ENCODE data around the gene LEFTY1.

Gene LEFTY1

DNA sequence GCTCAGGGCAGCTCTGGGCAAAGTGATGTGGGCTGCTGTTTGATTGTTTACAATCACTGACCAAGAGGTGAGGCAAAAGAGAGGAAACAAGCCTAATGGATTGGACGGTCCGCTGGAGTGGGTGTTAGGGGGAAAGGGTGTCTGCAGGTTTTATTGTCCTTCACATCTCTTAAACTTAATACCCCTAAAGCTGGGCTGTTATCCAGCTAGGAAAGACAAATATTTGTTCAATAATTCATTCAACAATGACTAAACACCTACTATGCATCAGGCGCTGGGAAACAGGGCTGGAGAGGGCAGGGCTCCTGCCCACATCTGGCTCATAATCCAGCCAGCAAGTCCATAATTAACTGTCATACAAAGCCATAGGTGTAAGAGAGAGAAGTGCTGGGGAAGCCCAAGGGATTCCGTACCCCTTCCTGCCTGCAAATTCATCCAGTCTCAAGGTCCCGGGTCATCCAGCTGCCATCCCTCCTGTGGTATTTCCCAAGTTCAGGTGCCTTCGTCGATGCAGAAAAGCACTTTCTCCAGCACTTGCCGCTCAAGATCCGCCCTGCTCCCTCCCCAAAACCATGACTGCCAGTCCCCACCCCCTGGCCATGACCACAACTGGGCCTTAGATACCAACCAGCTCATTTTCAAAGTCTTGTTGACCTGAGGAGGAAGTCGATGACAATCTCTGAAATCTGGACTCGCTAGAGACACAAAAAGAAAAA lies 17.4 kb downstream of the LEFTY1 start:
- no peak for DNase-seq

DNA sequence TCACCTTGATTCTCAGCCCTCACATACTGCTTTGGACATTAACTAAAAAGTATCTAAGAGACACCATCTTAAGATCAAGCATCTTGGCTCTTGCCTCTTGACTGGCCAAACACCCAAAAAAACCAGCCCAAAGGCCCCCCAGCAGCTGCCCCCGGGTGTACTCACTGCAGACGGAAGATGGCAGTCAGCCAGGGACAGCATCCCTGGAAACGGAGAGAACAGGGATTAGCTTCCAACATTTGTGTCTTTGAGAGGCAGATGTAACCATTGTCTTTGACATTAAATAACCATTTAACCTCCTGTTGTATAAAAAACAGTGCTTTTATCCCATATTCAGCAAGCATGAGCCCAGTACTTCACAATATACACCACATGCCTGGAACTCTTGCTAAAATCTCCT lies 18.0 kb downstream of the LEFTY1 start:
- no peak for DNase-seq

DNA sequence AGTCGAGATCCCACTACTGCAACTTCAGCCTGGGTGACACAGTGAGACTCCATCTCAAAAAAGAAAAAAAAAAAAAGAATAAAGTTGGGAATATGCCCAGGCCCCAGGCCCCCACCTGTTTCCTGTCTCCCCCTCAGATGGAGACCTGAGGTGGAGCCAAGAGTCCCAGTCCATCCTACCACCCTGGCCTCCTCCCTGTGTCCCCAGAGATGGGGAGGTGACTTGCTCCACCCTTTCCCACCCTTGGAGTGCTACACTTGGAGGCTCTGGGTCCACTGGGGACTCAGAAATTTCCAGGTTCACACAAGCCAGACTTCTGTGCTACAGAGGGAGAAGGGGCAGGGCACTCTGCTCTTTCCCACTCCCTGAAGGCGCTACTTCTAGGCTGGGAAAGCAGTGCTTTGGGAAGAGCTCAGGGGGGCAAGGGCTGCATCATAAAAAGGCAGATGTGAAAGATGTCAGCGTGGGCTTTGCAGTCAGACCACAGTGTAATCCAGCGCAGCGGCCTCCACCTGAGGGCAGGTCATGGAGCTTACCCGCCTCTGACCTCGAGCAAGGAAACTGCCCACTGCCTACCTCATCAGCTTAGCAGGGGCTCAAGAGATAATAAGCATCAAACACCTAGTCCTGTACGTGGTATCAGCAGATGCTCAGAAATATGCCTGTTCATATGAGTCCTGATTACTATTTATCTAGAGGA lies 20.2 kb downstream of the LEFTY1 start:
- no peak for DNase-seq

DNA sequence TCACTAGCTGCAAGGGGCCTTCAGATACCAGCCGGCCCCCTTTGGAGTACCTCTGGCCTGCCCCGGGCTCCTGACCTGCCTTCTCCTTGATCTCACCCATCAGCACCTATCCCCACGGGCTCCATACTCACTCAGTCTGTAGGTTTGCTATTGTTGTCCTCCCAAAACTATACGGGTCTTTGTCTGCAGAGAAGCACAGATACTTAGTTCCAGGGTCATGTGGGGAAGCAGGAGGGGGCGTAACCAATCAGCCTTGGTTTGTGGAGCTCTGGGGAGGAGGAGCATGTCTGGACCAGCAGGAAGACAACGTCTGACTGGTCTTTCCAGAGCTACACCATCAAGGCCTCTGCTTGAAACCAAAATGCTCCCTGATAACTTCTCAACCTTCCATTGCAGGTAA lies 22.0 kb downstream of the LEFTY1 start:
- no peak for DNase-seq

DNA sequence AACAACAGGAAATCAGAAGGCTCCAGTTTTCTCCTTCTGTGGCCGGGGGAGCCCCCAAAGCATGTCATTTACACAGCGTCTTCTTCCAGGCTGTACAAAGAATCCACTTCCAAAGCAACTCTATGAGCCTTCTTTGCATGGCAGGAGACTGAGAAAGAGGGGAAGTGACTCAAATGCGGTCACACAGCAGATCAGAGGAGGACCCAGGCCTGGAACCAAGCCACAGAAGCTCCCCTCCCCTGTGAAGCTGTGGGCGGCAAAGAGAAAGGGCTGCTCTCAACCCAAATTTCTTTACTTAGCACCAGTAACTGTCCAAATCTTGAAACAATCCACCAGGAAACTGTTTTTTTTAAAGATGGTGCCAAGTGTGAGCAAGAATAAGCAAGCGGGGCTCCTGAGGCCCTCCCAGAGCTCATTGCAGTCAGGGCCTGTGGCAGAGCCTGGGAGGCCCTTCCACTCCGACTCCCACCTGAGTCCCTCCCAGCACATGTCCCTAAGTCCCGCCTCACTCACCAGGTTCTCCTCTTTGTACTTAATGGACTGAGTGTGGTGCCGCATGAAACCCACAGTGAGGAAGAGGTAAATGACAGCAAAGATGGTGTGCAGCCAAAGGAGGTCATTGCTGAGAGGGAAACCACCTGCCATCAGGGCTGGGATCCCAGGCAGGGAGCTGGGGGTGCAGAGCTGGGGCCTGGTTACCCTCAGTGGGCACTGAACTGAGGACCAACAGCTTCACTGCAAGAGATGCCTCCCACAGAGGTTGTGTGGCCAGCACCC lies 22.7 kb downstream of the LEFTY1 start:
- DNase-seq = peak; percentile 53

DNA sequence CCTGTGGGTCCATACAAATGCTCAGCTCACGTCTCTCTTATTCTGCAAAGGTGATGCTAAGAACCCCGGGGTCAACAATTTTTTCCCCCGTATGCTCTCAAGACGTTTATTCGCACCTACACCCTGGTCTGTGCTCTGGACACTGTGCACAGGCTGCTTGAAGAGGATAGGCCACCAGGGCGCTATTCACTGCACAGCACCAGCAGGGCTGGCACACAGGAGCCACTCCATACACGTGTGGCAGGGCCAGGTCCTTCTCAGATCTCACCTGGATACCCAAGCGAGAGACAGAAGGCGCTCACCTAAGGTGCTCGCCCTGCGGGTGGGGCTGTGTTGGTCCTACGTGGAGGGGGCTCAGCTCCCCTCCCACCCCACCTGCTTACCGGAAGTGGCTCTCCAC lies 23.4 kb downstream of the LEFTY1 start:
- no peak for DNase-seq

DNA sequence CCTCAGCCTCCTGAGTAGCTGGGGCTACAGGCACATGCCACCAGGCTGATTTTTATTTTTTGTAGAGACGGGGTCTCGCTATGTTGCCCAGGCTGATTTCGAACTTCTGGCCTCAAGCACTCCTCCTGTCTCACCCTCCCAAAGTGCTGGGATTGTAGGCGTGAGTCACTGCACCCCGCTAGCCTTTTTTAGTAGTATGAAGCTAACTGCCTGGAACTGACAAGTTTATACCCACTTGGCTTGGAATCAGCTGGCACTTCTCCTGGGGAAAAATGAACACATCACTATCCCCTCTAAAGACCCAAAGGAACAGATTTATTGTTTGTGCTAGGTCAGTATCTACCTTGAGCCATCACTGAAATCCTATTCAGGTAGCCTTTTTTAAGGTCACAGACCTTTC lies 25.8 kb downstream of the LEFTY1 start:
- DNase-seq = no peak

DNA sequence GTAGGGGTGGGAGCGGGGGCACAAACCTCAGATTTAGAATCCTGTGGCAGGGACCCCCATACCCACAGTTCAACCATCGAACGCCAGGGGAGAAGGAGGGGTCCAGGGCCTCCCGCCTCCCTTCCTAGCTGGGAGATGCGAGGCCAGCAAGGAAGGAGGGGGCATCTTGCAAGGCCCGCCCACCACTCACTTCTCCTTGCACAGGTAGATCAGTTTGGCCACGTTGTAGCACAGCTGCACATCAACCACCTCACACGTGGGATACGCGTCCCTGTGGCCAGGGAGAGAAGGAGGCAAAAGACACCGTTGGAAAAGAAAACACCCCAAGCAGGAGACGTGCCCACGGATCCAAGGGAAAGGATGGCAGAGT lies 26.4 kb downstream of the LEFTY1 start:
- no peak for DNase-seq

DNA sequence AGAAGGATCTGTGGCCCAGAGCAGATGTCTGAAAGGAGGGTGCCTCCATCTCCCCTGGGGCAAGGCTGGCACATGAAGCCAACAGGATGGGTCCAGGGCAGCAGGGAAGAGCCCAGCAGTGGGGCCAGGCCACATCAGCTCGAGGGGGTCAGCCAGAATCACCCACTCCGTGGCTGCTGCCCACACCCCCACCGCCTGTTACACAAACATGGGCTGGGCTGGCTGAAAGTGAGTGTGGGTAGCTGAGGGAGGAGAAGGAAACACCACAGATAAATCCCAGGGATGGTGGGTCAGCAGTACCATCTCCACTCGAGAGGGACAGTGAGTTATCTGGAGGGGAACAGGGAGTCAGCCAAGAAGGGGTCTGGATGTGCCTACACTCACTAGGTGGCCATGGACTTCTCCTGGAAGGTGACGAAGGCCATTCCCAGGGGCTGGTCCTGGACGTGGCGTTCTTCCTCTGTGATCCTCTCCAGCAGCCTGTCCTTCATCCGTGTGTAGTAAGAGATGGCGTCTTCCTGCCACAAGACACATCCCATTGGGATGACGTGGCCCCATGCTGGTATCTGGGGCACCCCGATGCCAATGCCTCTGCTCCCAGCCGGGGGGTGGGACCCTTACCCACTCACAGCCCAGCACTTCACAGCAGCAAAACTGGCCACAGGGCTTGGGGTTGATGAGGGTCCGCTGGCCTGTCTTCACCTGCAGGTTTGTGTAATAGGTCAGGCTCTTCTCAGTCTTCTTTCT lies 26.9 kb downstream of the LEFTY1 start:
- DNase-seq = no peak

DNA sequence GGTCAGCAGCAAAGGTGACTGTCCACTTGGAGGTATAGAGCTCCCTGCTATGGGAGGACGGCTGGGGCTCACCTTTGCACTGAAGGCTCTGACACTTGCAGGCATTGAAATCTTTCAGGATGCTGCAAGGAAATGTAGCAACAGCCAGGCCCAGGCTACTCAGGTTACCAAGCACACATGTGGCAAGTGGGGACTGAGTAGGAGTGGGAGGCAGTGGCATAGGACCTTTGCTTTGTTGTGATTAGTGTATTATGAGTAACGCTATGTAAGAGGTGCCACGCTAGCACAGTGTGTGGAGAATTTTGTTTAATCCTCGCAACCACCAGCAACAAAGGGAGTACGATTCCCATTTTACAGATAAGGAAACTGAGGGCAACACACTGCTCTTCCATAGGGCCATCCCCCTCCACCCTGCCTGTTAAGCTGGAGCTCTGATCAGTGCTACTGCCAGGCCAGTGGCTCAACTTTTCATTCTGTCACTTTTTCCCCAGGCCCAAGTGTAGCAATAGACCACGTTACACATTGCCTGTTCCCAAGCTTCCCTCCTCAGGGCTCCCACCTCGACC lies 28.0 kb downstream of the LEFTY1 start:
- no peak for DNase-seq

DNA sequence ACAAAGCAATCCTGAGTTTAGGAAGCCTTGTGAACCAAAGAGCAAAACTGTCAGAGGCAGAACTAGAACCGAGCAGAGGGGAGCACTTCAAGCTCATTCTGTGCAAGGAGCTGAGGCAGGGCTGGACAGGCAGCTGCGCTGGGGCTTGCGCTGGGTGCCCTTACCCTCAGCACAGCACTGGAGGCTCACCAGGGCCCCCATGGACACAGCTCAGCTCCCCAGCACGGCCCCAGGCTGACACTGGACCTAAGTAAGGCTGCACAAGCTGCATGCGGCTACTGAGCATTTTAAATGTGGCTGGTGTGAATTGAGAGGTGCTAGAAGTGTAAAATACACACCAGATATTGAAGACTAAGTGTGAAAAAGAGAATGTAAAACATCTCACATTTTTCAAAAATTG lies 28.8 kb downstream of the LEFTY1 start:
- no peak for DNase-seq

DNA sequence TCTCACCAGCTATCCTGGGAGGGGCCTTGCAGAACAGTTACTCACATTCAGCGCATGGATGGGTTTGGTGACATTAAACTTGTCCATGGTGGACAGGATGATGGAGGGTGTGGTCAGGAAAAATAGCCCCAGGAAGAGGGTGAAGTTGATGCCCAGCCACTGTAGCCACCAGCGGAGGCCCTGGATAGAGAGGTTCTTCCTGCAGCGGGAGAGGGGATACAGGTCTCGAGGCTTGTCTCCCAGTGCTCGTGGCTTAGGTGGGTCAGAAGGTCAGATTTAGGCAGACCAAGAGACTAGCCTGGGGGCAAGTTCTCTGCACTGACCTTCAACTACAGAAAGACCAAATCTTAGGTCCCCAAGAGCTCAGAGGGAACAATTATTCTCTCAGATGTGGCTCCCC lies 29.8 kb downstream of the LEFTY1 start:
- no peak for DNase-seq

DNA sequence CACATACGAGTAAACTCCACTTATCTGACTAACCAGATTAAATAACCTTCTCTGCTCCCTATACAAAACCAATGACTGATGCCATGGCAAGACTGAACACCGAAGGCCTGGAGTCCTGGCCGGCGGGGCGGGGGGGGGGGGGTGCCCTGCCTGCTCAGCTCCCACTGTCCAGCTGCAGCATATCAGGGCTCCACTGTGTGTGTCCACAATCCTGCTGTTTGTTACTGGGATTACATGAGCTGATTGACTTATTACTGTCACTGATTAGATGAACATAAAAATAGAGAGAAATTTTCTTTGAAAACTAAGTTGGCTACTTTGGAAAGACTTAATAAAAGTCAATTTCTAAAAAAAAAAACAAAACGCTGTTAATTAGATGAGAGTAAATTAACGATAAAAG lies 31.7 kb downstream of the LEFTY1 start:
- no peak for DNase-seq

DNA sequence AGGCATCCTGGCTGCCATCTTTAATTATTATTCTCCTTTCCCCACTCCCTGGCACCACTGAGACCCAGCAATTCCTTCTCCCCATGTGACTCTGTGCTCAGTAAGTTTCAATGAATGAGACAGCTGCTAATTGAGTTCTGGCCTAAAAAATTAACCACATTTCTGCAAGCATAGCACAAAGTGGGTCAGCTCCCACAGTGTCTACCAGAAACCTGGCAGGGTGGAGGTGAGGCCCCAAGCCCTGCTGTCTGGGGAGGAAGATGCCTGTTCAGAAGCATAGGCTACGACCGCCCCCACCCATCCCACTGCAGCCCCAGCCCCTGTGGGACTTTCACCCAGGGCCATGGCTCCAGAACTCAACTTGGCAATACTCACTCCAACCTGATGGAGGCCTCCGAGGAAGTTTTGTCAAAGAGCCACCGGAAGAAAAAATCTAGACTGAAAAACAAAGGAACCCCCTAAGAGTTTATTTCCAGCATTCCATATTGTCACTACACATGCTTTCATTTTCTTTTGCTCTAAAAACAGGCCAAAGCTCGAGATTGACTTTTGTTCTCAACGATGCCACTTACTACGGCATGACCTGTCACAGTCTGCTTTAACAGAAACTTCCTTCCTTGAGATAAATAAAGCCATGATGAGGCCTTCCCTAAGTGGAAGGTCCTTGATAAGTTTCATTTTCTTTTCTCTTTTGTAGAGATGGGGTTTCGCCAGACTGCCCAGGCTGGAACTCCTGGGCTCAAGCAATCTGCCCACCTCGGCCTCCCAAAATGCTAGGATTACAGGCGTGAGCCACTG lies 33.2 kb downstream of the LEFTY1 start:
- DNase-seq = no peak

DNA sequence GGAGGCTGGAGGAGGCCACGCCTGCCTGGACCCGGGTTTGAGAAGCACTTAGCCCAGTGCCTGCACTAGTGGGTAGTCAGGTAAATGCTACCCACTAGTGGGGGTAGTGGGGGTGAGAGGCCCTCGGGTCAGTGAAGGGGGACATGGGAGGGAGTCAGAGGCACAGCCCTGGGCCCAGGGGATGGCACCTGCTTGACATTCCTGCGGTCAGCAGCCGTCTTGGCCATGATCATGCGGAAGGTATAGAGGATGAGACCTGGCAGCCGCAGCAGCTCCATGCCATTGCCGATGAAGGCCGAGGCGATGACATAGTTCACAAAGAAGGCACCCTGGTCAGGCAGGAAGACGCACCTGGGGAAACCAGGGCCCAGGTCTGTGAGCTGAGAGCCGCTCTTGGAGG lies 35.5 kb downstream of the LEFTY1 start:
- no peak for DNase-seq

DNA sequence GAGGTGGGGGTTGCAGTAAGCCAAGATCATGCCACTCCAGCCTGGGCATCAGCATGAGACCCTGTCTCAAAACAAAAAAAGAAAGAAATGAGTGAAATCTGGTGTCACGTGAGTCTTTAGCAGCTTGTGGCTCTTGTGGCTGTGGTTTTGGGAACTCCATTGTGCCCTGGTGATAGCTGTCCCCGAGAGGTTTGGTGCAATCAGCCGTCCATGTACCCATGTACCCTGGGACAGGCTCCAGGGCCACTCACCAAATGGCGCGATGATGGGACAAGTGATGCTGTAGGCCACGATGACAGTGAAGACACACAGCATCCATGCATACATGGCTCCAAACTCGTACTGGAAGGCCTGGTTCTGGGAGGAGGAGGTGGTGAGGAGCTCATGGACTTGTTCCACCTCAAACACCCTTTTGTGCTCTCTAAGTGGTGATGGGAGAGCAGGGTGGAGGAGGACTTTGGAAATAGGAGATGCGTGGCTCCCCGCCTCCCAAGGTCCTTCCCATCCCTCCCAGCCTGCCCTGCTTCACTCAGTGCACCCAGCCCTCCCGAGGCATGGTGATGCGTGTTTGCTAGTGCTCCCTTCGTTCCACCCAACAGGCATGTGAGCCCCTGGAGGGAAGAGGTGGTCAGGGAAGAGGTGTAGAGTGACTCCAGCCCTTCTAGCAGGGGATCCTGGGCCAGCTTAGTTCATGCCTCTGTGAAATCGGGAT lies 36.4 kb downstream of the LEFTY1 start:
- no peak for DNase-seq

DNA sequence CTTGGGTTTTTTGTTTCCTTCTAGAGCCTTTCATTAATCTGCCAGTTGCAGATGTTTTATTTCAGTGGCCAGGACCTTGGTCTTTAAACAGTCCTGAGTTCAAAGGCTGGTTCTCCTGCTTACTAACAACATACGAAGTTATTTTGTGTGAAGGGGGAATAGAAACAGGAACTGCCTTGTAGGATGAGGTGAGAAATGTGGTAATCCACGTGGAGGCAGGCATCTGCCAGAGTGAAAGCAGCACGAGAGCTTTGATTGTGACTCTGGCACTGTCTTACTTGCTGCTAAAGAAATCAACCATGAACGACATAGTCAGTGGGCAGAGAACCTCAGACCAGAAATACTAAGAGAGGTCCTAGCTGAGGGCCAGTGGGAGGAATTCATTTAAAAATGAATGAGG lies 37.1 kb downstream of the LEFTY1 start:
- no peak for DNase-seq

DNA sequence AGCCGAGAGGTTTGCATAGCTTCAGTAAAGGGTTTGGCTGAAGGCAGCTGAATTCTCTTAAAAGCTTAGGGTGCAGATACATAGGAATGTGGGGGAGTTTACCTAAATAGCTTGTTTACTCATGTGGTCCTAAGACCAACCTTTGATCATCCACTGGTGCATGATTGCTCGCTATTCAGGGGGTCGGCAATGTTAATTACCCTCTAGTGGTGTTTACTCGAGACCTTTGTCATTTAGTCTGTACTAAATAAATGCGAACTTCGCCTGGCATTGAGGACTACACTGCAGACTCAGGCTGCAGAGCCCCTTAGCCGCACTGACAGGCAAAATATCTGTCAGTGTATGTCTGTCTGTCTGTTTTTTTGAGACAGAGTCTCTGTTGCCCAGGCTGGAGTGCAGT lies 38.6 kb downstream of the LEFTY1 start:
- DNase-seq = no peak

DNA sequence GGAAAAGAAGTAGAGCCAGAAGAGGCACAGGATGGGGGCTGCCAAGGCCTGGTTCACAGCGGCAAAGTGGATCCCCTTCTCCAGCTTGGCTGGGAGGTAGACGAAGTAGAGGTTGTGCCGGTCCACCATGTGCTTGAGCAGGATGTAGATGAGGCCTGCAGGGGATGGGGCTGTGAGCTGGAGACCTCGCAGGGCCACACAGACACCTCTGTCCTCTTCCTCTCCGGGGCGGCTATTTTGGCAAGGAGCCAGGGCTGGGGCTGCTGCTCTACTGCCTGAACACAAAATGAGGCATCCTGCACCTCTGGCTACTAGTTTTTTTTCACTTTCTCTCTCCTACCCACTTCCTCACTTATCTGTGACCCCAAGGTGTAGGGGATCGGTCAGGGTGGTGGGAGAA lies 39.0 kb downstream of the LEFTY1 start:
- peak; percentile 37 for DNase-seq

DNA sequence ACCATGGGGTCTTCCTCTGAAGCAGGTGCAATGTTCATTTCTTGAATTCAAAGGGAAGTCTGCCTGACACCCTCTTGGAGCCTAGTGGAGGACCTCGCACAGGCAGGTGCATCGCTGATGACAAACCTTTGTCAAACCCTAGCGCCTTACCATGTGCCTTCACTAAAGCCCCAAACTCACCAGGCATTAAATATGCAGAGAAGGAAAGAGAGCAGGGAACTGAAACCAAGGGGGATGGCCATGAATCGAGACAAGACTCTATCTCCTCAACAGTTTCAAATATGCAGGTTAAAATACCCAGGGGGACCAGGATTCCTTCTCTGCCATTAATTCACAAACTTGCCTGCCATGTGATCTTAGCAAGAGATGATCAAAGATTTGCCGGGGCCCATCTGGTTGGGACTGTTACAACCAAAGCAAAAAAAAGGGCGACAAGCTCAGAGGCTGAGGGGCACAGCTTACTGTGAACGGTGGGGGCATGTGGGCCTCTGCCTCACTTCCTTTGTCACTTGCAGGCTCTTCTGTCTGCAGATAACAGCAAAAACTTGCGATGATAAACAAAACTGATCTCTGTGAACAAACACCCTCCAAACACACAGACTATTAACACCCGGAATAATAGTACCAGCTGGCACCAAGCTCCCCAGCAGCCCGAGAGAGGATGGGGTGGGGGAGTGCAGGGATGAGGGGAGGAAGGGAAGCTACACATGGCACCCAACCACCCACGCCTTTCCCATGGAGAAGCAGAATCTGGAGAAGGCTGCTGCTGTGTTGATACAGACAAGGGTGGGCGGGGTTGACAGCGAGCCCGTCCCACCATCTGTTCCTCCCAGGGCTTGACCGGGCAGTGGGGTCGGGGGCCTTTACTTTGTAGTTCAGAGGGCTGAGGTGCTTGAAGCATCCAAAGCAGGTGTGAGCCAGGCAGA lies 40.7 kb downstream of the LEFTY1 start:
- peak; percentile 25 for DNase-seq
